Muscle layer of duodenum (tissue), 2 donors: ENCODE results near the gene HEATR9.
A peak's percentile ranks its signal among the peaks of the same experiment; 100 is the strongest.

Experiments
- H3K27ac ChIP-seq: one replicate; pipeline ENCODE4 v1.7.0; 2013; ENCODE audit warnings: mild to moderate bottlenecking, low read length
- H3K27me3 ChIP-seq: one replicate; pipeline ENCODE4 v1.7.0; 2013; ENCODE audit warnings: low read depth, mild to moderate bottlenecking, control low read depth, low read length
- H3K36me3 ChIP-seq, 2 donors: one replicate each; pipeline ENCODE4 v1.7.0; 2013; ENCODE audit warnings: low read length in 2 of 2, control low read depth in 1 of 2, mild to moderate bottlenecking in 1 of 2; ENCODE audit not compliant: insufficient read depth in 2 of 2, control insufficient read depth in 1 of 2
- H3K4me1 ChIP-seq, 2 donors: one replicate each; pipeline ENCODE4 v1.7.0; 2013; ENCODE audit warnings: low read length in 2 of 2, mild to moderate bottlenecking in 2 of 2, control low read depth in 1 of 2, moderate library complexity in 1 of 2; ENCODE audit not compliant: insufficient read depth in 2 of 2, control insufficient read depth in 1 of 2
- H3K4me3 ChIP-seq, 2 donors: one replicate each; pipeline ENCODE4 v1.7.0; 2013; ENCODE audit warnings: low read length in 2 of 2, low read depth in 1 of 2, mild to moderate bottlenecking in 1 of 2
- H3K9me3 ChIP-seq, 2 donors: one replicate each; pipeline ENCODE4 v1.7.0; 2013; ENCODE audit warnings: low read length in 2 of 2, control low read depth in 1 of 2, mild to moderate bottlenecking in 1 of 2; ENCODE audit not compliant: control insufficient read depth in 1 of 2
- donor health status: healthy.

HEATR9 gene

DNA sequence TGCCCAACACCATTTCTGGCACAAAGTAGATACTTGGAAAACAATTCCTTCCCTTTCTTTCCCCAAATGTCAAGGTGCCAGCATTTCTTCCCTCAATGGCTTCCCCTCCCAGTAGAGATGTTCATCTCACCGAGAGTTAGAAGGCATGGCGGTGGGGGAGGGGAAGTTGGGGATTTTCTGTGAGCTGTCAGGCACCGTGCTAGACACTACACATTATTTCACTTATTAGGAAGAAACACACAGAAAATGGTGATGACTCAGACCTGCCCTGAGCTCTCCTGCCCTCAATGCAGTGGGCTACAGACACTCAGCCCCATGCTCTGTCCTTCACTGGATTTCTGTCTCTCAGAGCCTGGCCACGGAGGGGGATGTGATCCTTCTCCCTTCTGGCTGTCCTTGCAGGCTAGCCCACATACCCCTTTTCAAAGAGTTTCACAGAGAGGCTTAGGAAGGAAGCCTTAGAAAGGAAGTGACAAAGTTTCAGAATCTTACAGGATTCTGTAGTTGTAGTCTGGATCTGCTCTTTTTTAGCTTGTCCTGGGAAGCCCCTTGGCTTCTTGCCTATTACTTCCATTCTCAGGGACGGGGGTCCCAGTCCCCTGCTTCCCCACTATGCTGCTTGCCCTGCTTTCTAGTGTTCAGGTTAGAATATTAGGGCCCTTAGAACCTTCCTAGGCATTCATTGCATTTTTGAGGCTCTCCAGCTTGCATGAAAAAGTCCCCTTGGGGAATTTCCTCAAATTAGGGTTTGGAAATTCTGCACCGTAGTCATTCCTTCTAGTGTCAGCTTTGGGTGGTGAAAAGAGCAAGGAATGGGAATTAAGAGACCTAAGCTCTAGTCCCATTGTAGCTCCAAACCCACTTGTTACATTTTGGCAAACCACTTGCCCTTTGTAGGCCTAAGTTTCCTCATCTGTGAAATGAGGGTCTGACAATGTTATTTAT lies 23.7 kb upstream of the HEATR9 start:
- Histone ChIP-seq H3K4me1 (no peaks in the 10 kb centered on the region), H3K27me3 (no peaks in the 10 kb centered on the region), H3K4me3 (no peak overlapping the region), H3K9me3 (no peaks in the 10 kb centered on the region), H3K36me3 (no peaks in the 10 kb centered on the region), H3K27ac (no peak overlapping the region)

DNA sequence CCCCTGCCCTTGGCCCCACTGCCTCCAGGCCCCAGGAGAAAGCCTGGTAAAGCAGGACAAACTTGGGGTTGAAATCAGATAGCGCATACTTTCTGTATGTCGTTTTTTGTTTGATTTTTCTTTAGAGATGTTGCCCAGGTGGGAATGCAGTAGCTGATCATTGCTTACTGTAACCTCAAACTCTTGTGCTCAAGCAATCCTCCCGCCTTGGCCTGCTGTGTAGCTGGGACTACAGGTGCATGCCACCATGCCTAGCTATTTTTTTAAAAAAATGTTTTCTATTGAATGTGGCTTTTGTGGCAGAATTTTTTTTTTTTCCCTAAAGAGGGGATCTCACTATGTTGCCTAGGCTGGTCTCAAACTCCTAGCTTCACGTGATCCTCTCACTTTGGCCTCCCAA lies 22.6 kb upstream of the HEATR9 start:
- Histone ChIP-seq H3K27me3 (no peaks in the 10 kb centered on the region), H3K4me3 (no peak overlapping the region), H3K36me3 (no peaks in the 10 kb centered on the region), H3K27ac (no peak overlapping the region), H3K4me1 (no peaks in the 10 kb centered on the region), H3K9me3 (no peaks in the 10 kb centered on the region)

DNA sequence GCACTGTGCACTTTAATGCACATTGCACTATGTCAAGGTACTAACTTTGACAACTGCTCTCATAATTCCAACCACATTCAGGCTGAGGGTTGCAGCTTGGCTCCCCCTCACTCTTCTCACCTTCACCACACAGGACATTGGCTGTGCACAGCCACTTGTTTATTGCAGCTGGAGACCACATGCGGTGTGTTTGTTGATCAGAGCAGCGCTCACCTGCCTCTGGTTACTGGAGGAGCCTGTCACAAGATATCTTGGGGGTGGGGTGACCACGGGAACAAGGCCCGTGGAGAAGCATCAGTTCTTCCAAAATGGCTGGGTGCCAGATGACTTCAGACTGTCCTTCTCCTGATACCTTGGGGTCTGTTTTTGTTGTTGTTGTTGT lies 22.1 kb upstream of the HEATR9 start:
- Histone ChIP-seq H3K27ac (no peak overlapping the region), H3K4me1 (no peaks in the 10 kb centered on the region), H3K9me3 (no peaks in the 10 kb centered on the region), H3K27me3 (no peaks in the 10 kb centered on the region), H3K36me3 (no peaks in the 10 kb centered on the region), H3K4me3 (no peak overlapping the region)

DNA sequence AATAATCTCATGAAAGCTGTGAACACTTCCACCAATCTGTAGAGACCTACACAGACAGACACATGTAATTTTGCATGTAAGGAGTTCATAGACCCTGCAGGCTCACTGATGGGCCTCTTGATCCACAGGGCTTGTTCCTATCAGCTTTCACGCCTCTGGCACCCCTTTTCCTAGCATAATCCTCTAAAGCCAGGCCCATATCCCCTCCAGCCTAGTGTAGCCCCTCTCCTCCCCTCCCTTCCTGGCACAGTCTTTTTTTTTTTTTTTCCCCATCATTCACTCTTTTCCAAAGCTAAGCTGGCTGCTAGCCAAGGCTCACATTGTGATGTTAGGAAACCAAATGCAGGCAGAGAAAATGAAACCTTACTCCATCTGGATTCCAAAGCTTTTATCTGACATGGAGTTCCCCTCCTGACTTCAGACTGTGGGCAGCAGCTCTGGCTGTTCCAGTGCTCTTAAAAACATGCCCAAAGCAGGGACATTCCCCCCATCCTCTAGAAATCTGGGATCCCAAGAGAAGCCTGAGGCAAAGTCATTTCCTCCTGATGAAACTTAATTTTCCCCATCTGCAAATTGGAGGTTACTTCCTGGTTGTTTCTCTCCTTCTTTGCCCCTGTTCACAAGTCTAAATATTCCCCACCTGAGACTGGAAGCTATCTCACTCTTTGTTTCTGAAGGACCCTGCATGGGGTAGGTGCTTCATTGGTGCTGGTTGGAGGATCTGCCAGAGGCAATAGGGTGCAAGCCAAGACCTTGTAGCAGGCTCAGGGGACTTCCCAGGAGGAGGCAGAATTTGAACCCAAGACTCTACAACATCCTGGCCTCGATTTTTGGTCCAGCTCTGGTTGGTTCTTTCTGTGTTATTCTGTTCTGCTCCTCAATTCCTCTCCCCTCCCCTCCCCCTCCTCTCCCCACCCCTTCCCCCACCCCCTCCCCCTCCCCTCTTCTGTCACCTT lies 21.4 kb upstream of the HEATR9 start:
- no peaks in the 10 kb centered on the region for H3K4me1 ChIP-seq
- peak overlapping the region; percentile 54 for H3K27ac ChIP-seq
- no peaks in the 10 kb centered on the region for H3K36me3 ChIP-seq
- no peaks in the 10 kb centered on the region for H3K9me3 ChIP-seq
- no peaks in the 10 kb centered on the region for H3K27me3 ChIP-seq
- H3K4me3 ChIP-seq = no peak overlapping the region

DNA sequence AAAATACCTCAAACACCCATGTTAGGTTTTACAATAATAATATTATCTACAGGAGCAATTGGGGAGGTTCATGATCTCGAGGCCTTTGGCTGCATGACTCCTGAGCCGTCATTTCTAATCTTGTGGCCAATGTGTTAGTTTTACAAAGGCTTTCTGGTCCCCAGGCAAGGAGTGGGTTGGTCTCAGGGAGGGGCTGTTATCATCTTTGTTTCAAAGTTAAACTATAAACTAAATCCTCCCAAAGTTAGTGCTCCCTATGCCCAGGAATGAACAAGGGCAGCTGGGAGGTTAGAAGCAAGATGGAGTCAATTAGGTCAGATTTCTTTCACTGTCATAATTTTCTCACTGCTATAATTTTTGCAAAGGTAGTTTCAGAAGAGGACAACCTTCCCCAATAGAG lies 20.6 kb upstream of the HEATR9 start:
- no peaks in the 10 kb centered on the region for H3K4me1 ChIP-seq
- no peaks in the 10 kb centered on the region for H3K9me3 ChIP-seq
- no peak overlapping the region for H3K27ac ChIP-seq
- no peaks in the 10 kb centered on the region for H3K27me3 ChIP-seq
- H3K36me3 ChIP-seq = no peaks in the 10 kb centered on the region
- H3K4me3 ChIP-seq = no peak overlapping the region

DNA sequence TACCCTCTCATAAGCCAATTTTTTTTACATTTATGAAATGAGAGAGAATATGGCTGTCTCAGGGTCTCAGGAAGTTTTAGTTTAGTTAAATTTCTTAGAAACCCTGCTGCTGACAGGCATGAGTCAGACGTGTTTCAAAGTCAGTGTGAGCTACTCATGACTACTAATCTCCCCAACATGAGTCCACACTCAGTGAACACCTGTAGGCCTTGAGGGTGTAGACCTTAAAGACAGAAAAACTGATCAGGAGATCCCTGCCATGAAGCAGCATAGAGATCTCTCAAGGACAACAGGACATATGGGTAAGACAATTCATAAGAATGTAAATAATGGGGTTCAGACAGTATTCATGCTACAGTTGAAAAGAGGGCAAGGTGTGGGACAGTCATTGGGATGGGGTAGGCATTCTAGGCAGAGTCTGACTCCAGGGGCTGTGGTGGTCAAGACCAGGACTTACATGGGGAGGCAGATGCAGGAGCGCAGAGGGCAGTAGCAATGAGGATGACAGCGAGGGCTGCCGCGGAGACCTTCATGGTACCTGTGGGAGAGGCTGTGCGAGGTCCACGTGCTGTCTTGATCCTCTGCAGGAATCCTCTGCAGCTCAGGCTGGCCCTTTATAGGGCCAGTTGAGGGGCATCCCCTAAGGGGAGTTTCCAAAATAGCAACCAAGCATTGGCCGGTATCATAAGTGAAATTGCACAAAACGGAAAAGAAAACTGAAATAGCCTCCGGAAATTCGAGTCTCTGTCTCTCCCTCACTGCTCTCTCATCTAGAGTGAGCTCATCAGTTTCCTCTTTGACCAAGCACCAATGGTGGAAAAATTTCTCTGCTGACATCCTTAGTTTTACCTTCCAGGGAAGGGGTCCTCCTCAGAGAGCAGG lies 11.3 kb upstream of the HEATR9 start, which contains the start of gene CCL5:
CCL5 (minus strand) TSS at position 588 of the 882 bp plus-strand sequence.
- Histone ChIP-seq H3K4me1 (no peaks in the 10 kb centered on the region), H3K4me3 (no peak within 1 kb of the TSS), H3K27me3 (no peaks in the 10 kb centered on the region), H3K27ac (no peak within 1 kb of the TSS), H3K9me3 (no peaks in the 10 kb centered on the region), H3K36me3 (no peaks in the 10 kb centered on the region)

DNA sequence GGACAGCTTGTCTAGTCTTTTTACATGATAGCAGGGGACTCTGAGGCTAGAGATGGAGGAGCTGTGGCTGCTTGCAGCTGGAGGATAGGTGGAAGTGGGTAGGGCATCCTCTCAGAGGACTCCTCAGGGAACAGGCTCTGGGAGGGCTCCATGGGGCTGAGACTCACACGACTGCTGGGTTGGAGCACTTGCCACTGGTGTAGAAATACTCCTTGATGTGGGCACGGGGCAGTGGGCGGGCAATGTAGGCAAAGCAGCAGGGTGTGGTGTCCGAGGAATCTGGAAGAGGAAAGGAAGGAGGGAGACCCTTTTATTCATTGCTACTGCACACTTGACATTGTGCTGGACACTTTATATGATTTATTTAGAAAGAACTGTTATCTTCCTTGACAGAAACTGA lies 9.7 kb upstream of the HEATR9 start:
- Histone ChIP-seq H3K27me3 (no peaks in the 10 kb centered on the region), H3K4me1 (no peaks in the 10 kb centered on the region), H3K27ac (no peak overlapping the region), H3K36me3 (no peaks in the 10 kb centered on the region), H3K9me3 (no peaks in the 10 kb centered on the region), H3K4me3 (no peak overlapping the region)

DNA sequence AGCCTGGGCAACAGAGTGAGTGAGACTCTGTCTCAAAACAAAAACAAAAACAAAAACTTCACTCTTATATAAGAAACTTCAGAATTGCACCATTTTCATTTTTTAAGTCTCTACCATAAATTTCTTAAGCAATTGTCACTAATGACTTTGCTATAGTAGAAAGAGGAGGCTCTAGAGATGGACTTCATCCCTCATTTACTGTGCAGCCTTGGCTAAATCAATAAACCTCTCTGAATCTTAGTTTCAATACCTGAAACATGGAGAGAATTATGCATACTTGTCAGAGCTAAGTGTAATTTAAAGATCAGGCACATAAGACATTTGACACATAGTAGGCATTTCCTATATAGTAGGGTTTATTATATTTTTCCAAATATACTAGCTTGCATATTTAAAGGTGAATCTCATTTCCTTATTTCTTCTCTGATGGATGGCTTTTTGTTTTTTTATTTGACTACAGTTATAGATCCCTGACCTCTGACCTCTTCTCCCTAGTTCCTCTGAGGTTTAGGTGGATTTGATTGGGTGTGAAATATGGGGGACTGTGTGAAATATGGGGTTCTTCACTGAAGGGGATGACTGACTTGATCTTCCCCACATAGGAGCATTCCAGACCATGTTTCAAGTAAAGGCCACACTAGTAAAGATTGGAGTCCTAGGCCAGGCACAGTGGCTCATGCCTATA lies 8.8 kb upstream of the HEATR9 start:
- no peak overlapping the region for H3K27ac ChIP-seq
- no peaks in the 10 kb centered on the region for H3K4me1 ChIP-seq
- no peaks in the 10 kb centered on the region for H3K9me3 ChIP-seq
- no peaks in the 10 kb centered on the region for H3K36me3 ChIP-seq
- no peaks in the 10 kb centered on the region for H3K27me3 ChIP-seq
- H3K4me3 ChIP-seq = no peak overlapping the region

DNA sequence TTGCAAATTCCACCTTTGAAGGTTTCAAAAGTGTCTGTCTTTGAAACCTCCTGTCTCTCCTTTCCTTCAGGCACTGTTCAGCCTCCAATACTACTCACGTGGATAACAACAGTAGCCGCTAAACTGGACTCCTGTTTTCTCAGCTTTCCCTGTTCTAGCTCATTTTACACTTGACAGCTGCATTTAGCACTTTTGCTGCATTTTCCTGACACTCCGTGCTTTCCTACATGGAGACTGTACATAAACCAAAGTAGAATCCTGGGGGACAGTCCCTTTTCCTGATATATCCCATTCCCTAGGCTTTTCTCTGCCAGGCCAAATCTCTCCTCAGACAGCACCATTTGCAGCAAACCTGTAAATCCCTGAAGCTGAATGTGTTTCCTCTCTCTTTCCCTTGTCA lies 7.8 kb upstream of the HEATR9 start:
- Histone ChIP-seq H3K27me3 (no peaks in the 10 kb centered on the region), H3K9me3 (no peaks in the 10 kb centered on the region), H3K4me1 (no peaks in the 10 kb centered on the region), H3K27ac (no peak overlapping the region), H3K4me3 (no peak overlapping the region), H3K36me3 (no peaks in the 10 kb centered on the region)

DNA sequence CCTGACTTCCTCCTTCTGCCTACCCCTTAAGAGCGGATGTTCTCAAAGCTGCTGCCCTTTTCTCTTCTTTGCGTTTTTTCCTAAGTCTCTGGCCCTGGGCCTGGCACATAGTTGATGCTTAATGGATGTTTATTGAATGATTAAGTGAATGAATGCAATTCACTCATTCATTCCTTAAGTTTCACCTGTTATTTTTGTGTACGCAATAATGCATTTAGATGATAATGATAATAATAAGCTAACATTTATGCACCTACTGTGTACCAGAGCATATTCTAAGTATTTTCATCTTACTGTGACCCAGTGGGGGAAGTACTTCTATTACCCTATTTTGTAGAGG lies 7.1 kb upstream of the HEATR9 start:
- Histone ChIP-seq H3K4me1 (no peaks in the 10 kb centered on the region), H3K4me3 (no peak overlapping the region), H3K27me3 (no peaks in the 10 kb centered on the region), H3K27ac (no peak overlapping the region), H3K9me3 (no peaks in the 10 kb centered on the region), H3K36me3 (no peaks in the 10 kb centered on the region)
